Fibroblast of mammary gland (primary cell): ENCODE measurements around the gene MAP3K14.

Source experiments
- DNase-seq: peaks from one replicate; pipeline ENCODE4 v3.0.0-alpha.2; 2010; ENCODE audit warnings: low read depth
- H3K4me3 ChIP-seq: 2 replicates; pipeline ENCODE4 v1.5.1; 2011; ENCODE audit warnings: low read depth, mild to moderate bottlenecking, low read length, moderate library complexity; ENCODE audit not compliant: control insufficient read depth
- CTCF ChIP-seq: conservative IDR thresholded peaks from 2 replicates; pipeline ENCODE4 v1.5.1; 2011; ENCODE audit warnings: low read depth, low read length, inconsistent platforms; ENCODE audit not compliant: control insufficient read depth, insufficient read depth

Gene MAP3K14

GRCh38 chr17:45273551-45273957 lies 43.3 kb downstream of the MAP3K14 start:
- no peak overlapping the region for H3K4me3 ChIP-seq
- peak; percentile 76 for DNase-seq
- TF ChIP-seq CTCF = no peak

DNA sequence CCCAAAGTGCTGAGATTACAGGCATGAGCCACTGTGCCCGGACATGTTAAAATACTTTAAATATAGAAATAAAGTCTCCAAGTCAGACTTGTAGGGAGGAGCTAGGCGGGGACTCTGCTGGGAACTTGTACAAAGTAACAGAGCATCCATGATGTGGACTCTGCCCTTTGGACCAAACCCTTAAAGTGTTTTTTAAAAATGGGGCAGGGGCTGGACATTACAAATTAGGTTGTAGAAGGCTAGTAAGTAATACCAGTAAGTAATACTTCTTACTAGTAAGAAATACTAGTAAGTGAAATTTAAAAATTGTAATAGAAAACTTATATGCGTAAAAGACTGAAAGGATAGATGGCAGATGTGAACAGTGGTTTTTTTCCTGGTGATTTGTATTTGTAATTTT lies 45.2 kb downstream of the MAP3K14 start:
- DNase-seq = no peak
- H3K4me3 ChIP-seq = no peak overlapping the region
- no peak for TF ChIP-seq CTCF

DNA sequence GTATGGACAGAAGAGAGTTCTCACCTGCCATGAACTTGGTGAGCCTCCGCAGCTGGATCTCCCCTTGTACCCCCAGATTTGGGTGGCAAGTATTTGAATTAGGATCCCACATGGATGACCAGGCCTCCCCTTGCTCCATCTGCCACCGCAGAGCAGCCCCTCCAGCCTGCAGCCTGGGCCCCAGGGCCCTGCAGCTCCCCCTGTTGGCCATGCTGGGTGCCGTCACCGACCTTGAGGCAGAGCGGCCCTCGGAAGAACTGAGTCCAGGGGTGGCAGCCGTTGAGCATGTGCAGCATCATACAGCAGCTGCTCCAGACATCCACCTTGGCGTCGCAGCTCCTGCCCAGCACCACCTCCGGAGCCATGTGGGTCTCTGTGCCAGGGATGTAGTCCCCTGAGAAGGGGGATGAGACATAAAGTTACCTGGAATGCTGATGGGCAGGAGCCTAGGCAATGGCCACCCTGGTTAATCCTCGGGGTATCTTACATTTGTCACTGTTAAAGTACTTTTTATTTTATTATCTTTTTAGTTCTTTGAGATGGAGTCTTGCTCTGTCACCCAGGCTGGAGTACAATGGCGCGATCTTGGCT lies 45.9 kb downstream of the MAP3K14 start:
- DNase-seq = no peak
- H3K4me3 ChIP-seq = no peak overlapping the region
- TF ChIP-seq CTCF = peak; percentile 48

GRCh38 chr17:45269912-45270311 lies 46.9 kb downstream of the MAP3K14 start:
- TF ChIP-seq CTCF = no peak
- no peak overlapping the region for H3K4me3 ChIP-seq
- DNase-seq = no peak

- no peak for TF ChIP-seq CTCF
- DNase-seq = no peak
- H3K4me3 ChIP-seq = no peak overlapping the region
Observed at GRCh38 chr17:45267436-45268055, 49.3 kb downstream of the MAP3K14 start.

- no peak for TF ChIP-seq CTCF
- DNase-seq = no peak
- H3K4me3 ChIP-seq = no peak overlapping the region
Observed at GRCh38 chr17:45266372-45266926, 50.4 kb downstream of the MAP3K14 start.
